Muscle layer of duodenum (tissue), 2 donors: ENCODE data around the gene IMPG1.
"Not testable (repeated sequence)": the region's sequence is repeated elsewhere in the genome, so short reads cannot be mapped to it uniquely, and the experiment has no call there.

Source experiments
- H3K27ac ChIP-seq: one replicate; pipeline ENCODE4 v1.7.0; 2013; ENCODE audit warnings: mild to moderate bottlenecking, low read length
- H3K27me3 ChIP-seq: one replicate; pipeline ENCODE4 v1.7.0; 2013; ENCODE audit warnings: low read depth, mild to moderate bottlenecking, control low read depth, low read length
- H3K36me3 ChIP-seq, 2 donors: one replicate each; pipeline ENCODE4 v1.7.0; 2013; ENCODE audit warnings: low read length in 2 of 2, control low read depth in 1 of 2, mild to moderate bottlenecking in 1 of 2; ENCODE audit not compliant: insufficient read depth in 2 of 2, control insufficient read depth in 1 of 2
- H3K4me1 ChIP-seq, 2 donors: one replicate each; pipeline ENCODE4 v1.7.0; 2013; ENCODE audit warnings: low read length in 2 of 2, mild to moderate bottlenecking in 2 of 2, control low read depth in 1 of 2, moderate library complexity in 1 of 2; ENCODE audit not compliant: insufficient read depth in 2 of 2, control insufficient read depth in 1 of 2
- H3K4me3 ChIP-seq, 2 donors: one replicate each; pipeline ENCODE4 v1.7.0; 2013; ENCODE audit warnings: low read length in 2 of 2, low read depth in 1 of 2, mild to moderate bottlenecking in 1 of 2
- H3K9me3 ChIP-seq, 2 donors: one replicate each; pipeline ENCODE4 v1.7.0; 2013; ENCODE audit warnings: low read length in 2 of 2, control low read depth in 1 of 2, mild to moderate bottlenecking in 1 of 2; ENCODE audit not compliant: control insufficient read depth in 1 of 2
- donor health status: healthy.

IMPG1 gene

GRCh38 chr6:75926293-75927168 is 145.9 kb downstream of the IMPG1 start:
- H3K9me3 ChIP-seq: no peaks in the 10 kb centered on the region
- H3K4me1 ChIP-seq: no peaks in the 10 kb centered on the region
- H3K4me3 ChIP-seq: no peak overlapping the region
- no peaks in the 10 kb centered on the region for H3K27me3 ChIP-seq
- no peaks in the 10 kb centered on the region for H3K36me3 ChIP-seq
- no peak overlapping the region for H3K27ac ChIP-seq

DNA sequence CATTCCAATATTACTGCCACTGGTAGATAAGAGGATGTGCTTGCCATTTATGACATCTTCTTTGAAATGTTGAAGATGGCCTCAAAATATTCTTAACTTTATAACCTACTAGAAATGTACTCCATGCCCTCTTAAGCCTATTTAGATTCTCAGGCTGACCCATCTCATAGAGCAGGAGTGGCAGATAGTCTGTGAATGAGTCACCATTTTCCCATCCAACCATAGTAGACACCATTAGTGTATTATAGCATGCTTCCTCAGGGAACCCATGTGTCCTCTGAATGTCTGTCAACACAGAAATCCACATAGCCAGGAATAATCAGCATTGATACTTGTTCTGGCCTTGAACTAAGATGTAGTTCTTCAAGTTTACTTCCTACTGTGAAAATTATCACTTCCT is 150.2 kb downstream of the IMPG1 start:
- Histone ChIP-seq H3K27me3 (no peaks in the 10 kb centered on the region), H3K36me3 (peaks cover 4 to 19% of the 10 kb centered on the region in 2 donors), H3K4me1 (no peaks in the 10 kb centered on the region), H3K9me3 (no peaks in the 10 kb centered on the region), H3K4me3 (no peak overlapping the region), H3K27ac (no peak overlapping the region)

GRCh38 chr6:75913040-75913439 is 159.4 kb downstream of the IMPG1 start:
- Histone ChIP-seq H3K27me3 (no peaks in the 10 kb centered on the region), H3K27ac (no peak overlapping the region), H3K36me3 (peaks cover 17 to 19% of the 10 kb centered on the region in 2 donors), H3K4me3 (no peak overlapping the region), H3K9me3 (no peaks in the 10 kb centered on the region), H3K4me1 (no peaks in the 10 kb centered on the region)

DNA sequence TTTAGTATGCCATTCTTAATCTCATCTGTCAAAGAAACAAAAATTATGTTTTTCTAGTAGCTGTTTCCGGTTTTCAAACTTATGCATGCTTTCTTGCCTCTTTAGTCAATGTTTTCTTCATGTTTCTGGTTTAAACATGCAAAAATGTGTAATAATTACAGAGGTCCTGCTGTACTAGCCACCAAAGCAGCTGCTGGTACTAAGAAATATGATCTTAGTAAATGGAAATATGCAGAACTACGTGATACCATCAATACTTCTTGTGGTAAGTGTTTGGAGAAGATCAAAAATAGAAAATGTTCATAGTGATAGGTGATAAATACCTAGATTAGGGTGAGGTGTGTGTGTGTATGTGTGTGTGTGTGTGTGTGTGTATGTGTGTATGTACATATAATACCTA is 165.0 kb downstream of the IMPG1 start:
- Histone ChIP-seq H3K36me3 (peaks cover 5 to 6% of the 10 kb centered on the region in 2 donors), H3K4me3 (no peak overlapping the region), H3K27ac (no peak overlapping the region), H3K9me3 (no peaks in the 10 kb centered on the region), H3K27me3 (no peaks in the 10 kb centered on the region), H3K4me1 (no peaks in the 10 kb centered on the region)

GRCh38 chr6:75906871-75907270 is 165.6 kb downstream of the IMPG1 start:
- Histone ChIP-seq H3K4me3 (no peak overlapping the region), H3K27ac (no peak overlapping the region), H3K4me1 (no peaks in the 10 kb centered on the region), H3K9me3 (no peaks in the 10 kb centered on the region), H3K27me3 (no peaks in the 10 kb centered on the region), H3K36me3 (peaks cover 5 to 6% of the 10 kb centered on the region in 2 donors)

DNA sequence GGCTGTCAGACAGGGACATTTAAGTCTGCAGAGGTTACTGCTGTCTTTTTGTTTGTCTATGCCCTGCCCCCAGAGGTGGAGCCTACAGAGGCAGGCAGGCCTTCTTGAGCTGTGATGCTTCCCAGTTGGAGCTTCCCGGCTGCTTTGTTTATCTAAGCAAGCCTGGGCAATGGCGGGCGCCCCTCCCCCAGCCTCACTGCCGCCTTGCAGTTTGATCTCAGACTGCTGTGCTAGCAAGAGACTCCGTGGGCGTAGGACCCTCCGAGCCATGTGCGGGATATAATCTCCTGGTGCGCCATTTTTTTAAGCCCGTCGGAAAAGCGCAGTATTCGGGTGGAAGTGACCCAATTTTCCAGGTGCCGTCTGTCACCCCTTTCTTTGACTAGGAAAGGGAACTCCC is 167.3 kb downstream of the IMPG1 start:
- H3K27me3 ChIP-seq, H3K27ac ChIP-seq, H3K4me3 ChIP-seq, H3K9me3 ChIP-seq, H3K4me1 ChIP-seq, H3K36me3 ChIP-seq: not testable (repeated sequence)

- not testable (repeated sequence) for H3K4me3 ChIP-seq, H3K36me3 ChIP-seq, H3K9me3 ChIP-seq, H3K27me3 ChIP-seq, H3K4me1 ChIP-seq, H3K27ac ChIP-seq
Measured at GRCh38 chr6:75900216-75900615, 172.2 kb downstream of the IMPG1 start.

GRCh38 chr6:75896526-75896925 is 175.9 kb downstream of the IMPG1 start:
- H3K27me3 ChIP-seq: no peaks in the 10 kb centered on the region
- H3K4me3 ChIP-seq: no peak overlapping the region
- no peaks in the 10 kb centered on the region for H3K9me3 ChIP-seq
- peaks cover 6 to 8% of the 10 kb centered on the region in 2 donors for H3K36me3 ChIP-seq
- peaks cover 0 to 3% of the 10 kb centered on the region in 2 donors for H3K4me1 ChIP-seq
- H3K27ac ChIP-seq: no peak overlapping the region

GRCh38 chr6:75893776-75894152 is 178.7 kb downstream of the IMPG1 start:
- no peak overlapping the region for H3K27ac ChIP-seq
- H3K9me3 ChIP-seq: no peaks in the 10 kb centered on the region
- no peaks in the 10 kb centered on the region for H3K27me3 ChIP-seq
- H3K4me1 ChIP-seq: peaks cover 0 to 3% of the 10 kb centered on the region in 2 donors
- peaks cover 8 to 10% of the 10 kb centered on the region in 2 donors for H3K36me3 ChIP-seq
- no peak overlapping the region for H3K4me3 ChIP-seq

DNA sequence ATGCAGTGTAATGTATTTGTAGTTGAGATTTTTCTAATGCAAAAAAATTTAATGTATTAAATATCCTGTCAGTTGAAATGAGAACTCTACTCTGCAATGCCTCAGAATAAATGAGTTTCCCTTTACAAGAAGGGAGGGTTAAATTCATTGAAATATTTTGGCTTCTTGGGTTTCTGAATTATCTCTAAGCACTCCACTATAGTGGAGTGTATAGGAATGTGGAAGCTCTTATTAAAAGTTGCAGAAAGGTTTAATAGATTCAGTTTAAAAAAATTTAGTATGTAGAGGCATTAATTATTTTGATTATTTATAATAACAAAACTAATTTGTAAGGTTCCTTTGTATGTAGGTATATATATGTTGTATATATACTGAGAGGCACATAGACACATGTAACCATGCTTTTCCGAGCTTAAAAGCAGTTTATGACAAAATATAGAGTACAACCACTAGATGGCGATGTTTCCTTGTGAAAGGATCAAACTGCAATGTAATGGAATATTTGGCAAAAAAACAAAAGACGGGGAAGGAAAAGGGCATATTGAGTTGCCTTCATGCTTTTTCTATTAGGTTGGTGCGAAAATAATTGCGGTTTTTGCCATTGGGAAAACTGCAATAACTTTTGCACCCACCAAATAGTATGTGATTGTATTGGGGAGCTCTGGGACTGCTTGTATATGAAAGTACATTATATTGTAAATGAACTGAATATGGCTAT is 179.2 kb downstream of the IMPG1 start:
- H3K4me1 ChIP-seq: peaks cover 0 to 3% of the 10 kb centered on the region in 2 donors
- peaks cover 8 to 10% of the 10 kb centered on the region in 2 donors for H3K36me3 ChIP-seq
- H3K27ac ChIP-seq: no peak overlapping the region
- H3K4me3 ChIP-seq: no peak overlapping the region
- no peaks in the 10 kb centered on the region for H3K9me3 ChIP-seq
- H3K27me3 ChIP-seq: no peaks in the 10 kb centered on the region

- Histone ChIP-seq H3K9me3 (no peaks in the 10 kb centered on the region), H3K4me3 (no peak overlapping the region), H3K27ac (no peak overlapping the region), H3K36me3 (peaks cover 8 to 10% of the 10 kb centered on the region in 2 donors), H3K4me1 (peaks cover 0 to 3% of the 10 kb centered on the region in 2 donors), H3K27me3 (no peaks in the 10 kb centered on the region)
Measured at GRCh38 chr6:75892384-75892783, 180.1 kb downstream of the IMPG1 start.
